ENCODE results near the gene ADI1.

ADI1 gene

DNA sequence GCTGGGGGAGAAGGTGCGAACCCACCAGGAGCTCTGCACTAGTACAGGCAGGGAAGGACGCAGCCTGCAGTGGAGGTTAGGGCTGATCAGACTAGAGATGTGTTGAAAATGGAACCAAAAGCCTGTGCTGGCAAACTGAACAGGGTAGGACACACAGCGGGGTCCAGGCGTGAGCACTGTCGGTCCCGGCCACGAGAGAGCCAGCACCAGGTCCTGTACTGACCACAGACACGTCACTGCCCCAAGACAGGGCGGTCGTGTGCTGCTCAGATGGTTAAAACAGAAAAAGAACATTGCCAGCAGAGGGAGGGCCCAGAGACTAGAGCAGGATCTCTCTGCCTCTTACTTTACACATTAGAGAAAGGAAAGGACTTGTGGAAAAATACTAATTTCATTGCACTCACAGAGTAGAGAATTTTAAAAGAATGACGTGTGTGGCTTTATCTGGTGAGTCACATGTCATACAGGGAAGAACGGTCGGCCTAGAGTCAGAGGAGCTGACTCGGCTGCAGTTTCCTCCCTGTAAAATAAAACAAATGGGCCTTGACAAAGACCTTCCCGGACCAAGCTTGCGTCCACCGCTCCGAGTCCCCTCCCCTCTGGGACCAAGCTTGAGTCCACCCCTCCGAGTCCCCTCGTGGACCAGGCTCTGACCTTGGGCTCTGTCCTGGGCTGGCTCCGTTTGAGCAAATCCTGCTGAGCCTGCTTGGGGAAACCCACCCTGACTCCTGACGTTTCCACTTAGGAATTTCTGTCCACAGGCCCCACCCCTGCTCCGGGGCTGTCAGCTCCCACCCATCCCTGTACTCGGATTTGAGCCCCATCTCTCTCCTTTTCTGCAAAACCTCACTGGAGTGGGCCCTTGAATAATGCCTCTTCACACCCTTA lies 16.7 kb upstream of the ADI1 start:
- TF ChIP-seq, protein P1, sequence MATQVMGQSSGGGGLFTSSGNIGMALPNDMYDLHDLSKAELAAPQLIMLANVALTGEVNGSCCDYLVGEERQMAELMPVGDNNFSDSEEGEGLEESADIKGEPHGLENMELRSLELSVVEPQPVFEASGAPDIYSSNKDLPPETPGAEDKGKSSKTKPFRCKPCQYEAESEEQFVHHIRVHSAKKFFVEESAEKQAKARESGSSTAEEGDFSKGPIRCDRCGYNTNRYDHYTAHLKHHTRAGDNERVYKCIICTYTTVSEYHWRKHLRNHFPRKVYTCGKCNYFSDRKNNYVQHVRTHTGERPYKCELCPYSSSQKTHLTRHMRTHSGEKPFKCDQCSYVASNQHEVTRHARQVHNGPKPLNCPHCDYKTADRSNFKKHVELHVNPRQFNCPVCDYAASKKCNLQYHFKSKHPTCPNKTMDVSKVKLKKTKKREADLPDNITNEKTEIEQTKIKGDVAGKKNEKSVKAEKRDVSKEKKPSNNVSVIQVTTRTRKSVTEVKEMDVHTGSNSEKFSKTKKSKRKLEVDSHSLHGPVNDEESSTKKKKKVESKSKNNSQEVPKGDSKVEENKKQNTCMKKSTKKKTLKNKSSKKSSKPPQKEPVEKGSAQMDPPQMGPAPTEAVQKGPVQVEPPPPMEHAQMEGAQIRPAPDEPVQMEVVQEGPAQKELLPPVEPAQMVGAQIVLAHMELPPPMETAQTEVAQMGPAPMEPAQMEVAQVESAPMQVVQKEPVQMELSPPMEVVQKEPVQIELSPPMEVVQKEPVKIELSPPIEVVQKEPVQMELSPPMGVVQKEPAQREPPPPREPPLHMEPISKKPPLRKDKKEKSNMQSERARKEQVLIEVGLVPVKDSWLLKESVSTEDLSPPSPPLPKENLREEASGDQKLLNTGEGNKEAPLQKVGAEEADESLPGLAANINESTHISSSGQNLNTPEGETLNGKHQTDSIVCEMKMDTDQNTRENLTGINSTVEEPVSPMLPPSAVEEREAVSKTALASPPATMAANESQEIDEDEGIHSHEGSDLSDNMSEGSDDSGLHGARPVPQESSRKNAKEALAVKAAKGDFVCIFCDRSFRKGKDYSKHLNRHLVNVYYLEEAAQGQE (IDR thresholded peaks at IDR 0.05; ENCODE audit: insufficient read depth in 1 of 2, low read depth in 2 of 2, low read length in 2 of 2): no peak
- TF ChIP-seq TAF1 (IDR thresholded peaks at IDR 0.05; ENCODE audit: borderline replicate concordance, insufficient read depth, low read length) (no peak), FOXP2 (optimal IDR thresholded peaks at IDR 0.05; ENCODE audit: borderline replicate concordance, extremely low read depth, extremely low read length, insufficient read depth) (no peak), POLR2AphosphoS5 (IDR thresholded peaks at IDR 0.05; ENCODE audit: low read depth, low read length) (no peak), SIN3A (IDR thresholded peaks at IDR 0.05; ENCODE audit: borderline replicate concordance, insufficient read depth, low read length) (no peak)

DNA sequence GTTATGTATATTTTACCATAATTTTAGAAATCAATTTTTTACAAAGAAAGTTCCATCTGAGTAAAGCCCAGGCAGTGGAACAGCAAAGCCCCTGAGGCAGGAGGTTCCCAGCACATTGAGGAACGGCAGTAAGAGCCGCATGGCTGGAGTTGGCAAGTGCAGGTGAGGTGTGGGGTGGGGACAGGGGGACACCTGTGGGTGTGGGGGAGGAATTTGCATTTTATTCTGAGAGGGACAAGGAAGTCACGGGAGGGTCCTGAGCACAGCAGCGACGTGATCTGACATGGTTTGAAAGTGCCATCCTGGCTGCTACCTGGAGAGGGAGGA lies 16.1 kb upstream of the ADI1 start:
- TF ChIP-seq, protein P1 (IDR thresholded peaks at IDR 0.05; ENCODE audit: insufficient read depth in 1 of 2, low read depth in 2 of 2, low read length in 2 of 2): no peak
- TF ChIP-seq SIN3A (IDR thresholded peaks at IDR 0.05; ENCODE audit: borderline replicate concordance, insufficient read depth, low read length): no peak
- TF ChIP-seq FOXP2 (optimal IDR thresholded peaks at IDR 0.05; ENCODE audit: borderline replicate concordance, extremely low read depth, extremely low read length, insufficient read depth): no peak
- TF ChIP-seq POLR2AphosphoS5 (IDR thresholded peaks at IDR 0.05; ENCODE audit: low read depth, low read length): no peak
- no peak for TF ChIP-seq TAF1 (IDR thresholded peaks at IDR 0.05; ENCODE audit: borderline replicate concordance, insufficient read depth, low read length)

DNA sequence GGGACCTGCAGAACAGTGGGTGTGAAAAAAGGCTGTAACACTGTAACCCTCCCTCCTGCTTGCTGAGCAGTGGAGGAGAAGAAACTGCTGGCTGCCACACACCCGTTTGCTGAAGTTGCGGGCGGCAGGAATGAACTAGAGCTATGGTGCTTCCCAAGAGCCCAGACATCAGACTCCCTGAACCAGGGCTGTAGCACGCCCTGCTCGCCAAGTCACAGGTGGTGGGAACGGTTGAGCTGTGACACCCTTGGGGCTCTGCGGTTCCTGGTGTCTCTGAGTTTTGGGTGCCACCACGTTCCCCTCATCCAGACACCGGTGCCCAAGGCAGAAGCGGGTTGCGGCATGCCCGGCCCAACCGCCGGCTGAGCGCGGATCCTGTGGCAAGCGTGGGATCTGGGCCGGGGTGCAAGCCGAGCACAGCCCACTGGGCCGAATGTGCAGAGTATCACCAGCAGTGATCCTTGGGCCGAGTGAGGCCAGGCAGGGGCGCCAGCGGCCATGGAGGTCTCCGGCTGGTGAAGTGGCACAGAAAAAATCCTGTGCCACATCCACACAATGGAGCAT lies 15.0 kb upstream of the ADI1 start:
- TF ChIP-seq, protein P1 (IDR thresholded peaks at IDR 0.05; ENCODE audit: insufficient read depth in 1 of 2, low read depth in 2 of 2, low read length in 2 of 2): no peak
- TF ChIP-seq POLR2AphosphoS5 (IDR thresholded peaks at IDR 0.05; ENCODE audit: low read depth, low read length): no peak
- no peak for TF ChIP-seq FOXP2 (optimal IDR thresholded peaks at IDR 0.05; ENCODE audit: borderline replicate concordance, extremely low read depth, extremely low read length, insufficient read depth)
- TF ChIP-seq TAF1 (IDR thresholded peaks at IDR 0.05; ENCODE audit: borderline replicate concordance, insufficient read depth, low read length): no peak
- no peak for TF ChIP-seq SIN3A (IDR thresholded peaks at IDR 0.05; ENCODE audit: borderline replicate concordance, insufficient read depth, low read length)

DNA sequence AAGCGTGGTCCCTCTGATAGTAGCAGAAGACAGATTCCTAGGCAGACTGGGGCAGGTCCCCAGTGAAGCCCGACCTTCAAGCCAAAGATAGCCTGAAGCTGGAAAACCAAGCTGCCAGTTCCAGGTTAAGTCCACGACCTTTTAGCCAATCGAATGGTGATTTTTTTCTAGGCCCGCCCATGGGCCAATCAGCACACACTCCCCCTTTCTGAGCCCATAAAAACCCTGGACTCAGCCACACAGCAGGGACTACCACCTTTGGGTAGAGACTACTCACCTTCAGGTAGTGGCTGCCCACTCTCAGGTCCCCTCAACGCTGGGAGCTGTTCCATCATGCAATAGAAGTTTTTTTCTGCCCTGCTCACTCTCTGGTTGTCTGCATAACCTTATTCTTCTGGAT lies 14.5 kb upstream of the ADI1 start:
- TF ChIP-seq SIN3A (IDR thresholded peaks at IDR 0.05; ENCODE audit: borderline replicate concordance, insufficient read depth, low read length): no peak
- TF ChIP-seq, protein P1 (IDR thresholded peaks at IDR 0.05; ENCODE audit: insufficient read depth in 1 of 2, low read depth in 2 of 2, low read length in 2 of 2): no peak
- no peak for TF ChIP-seq FOXP2 (optimal IDR thresholded peaks at IDR 0.05; ENCODE audit: borderline replicate concordance, extremely low read depth, extremely low read length, insufficient read depth)
- TF ChIP-seq TAF1 (IDR thresholded peaks at IDR 0.05; ENCODE audit: borderline replicate concordance, insufficient read depth, low read length): no peak
- TF ChIP-seq POLR2AphosphoS5 (IDR thresholded peaks at IDR 0.05; ENCODE audit: low read depth, low read length): no peak
